Adipose tissue (tissue), 3 donors: ENCODE results near the gene PAQR7. TPM values are rescaled to one million over a fixed set of nuclear protein-coding genes. Genes with fewer than 3 reads are reported as not detected.

Experiments used
- H3K27ac ChIP-seq: one replicate; pipeline ENCODE4 v1.5.1; 2013; ENCODE audit warnings: low read depth, low read length
- WGBS, 3 donors: extraction: QIAGEN DNeasy Blood & Tissue Kit; methylation state at CpG; one replicate each; pipeline ENCODE4 v1.1.7; 2013; 5-methylcytosine and 5-hydroxymethylcytosine counted together
- polyA plus RNA-seq, 3 donors: library from polyadenylated mRNA; stranded (reverse); fragments of 200-250 nt; gene quantifications; one replicate each; pipeline ENCODE4 v1.2.3, GENCODE V29; 2013
- donor health status: healthy with polysubstance abuse.
- donor health status: Bipolar disorder and iron deficiency.
- donor health status: healthy.

PAQR7 gene
- polyA plus RNA-seq, 3 donors: 2.5 to 3.5 (median 2.9) TPM

DNA sequence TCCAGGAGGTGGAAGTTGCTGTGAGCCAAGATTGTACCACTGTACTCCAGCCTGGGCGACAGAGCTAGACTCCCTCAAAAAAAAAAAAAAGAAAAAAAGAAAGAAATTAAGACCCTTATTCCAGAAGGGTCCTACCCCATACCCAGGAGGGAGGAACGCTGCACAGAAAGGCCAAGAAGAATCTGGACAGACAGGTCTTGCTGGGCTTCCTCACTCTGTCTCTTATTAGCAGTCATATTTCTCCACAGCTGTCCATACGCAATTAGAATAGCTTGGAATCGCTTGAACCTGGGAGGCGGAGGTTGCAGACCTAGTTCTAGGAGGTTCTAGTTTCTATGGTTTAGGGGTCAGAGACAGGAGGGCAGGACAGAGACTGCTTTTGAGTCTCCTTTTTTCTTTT, 3.2 kb upstream of the PAQR7 start:
- 71 to 96% (median 94%) methylated on average over 5 of the region's 5 CpGs for WGBS, 3 donors
- no peak overlapping the region for H3K27ac ChIP-seq

DNA sequence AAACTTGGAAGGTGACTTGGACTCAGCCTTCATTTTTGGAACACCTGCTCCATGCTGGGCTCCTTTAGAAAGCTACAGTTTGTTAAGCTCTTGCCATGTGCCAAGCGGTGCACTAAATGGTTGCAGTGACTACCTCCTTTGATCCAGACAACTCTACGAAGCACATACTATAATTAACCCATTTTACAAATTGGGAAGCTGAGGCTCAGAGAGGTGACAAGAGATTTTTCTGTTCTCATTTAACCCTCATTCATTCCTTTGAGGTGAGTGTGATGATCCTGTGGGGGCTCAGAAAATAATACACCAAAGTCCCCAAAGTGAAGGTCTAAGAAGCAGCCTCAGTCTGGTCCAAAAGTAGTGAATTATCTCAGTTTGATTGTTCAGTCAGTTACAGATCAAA, 1.6 kb upstream of the PAQR7 start:
- no peak overlapping the region for H3K27ac ChIP-seq
- 92 to 98% (median 95%) methylated on average over 2 of the region's 2 CpGs for WGBS, 3 donors

DNA sequence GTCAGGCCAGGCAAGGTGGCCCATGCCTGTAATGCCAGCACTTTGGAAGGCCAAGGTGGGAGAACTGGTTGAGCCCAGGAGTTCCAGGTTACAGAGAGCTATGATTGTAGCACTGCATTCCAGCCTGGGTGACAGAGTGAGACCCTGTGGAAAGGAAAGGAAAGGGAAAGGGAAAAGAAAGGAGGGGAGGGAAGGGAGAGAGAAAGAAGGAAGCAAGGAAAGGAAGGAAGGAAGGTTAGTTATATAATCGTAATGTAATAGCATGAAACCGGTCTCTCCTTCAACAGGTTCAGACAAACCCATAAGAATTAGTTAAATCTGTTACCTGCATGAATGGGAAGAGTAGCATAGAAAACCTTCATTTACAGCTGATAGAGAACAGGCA, 1.2 kb upstream of the PAQR7 start:
- WGBS, 3 donors: 28 to 76% (median 45%) methylated on average over 2 of the region's 2 CpGs

DNA sequence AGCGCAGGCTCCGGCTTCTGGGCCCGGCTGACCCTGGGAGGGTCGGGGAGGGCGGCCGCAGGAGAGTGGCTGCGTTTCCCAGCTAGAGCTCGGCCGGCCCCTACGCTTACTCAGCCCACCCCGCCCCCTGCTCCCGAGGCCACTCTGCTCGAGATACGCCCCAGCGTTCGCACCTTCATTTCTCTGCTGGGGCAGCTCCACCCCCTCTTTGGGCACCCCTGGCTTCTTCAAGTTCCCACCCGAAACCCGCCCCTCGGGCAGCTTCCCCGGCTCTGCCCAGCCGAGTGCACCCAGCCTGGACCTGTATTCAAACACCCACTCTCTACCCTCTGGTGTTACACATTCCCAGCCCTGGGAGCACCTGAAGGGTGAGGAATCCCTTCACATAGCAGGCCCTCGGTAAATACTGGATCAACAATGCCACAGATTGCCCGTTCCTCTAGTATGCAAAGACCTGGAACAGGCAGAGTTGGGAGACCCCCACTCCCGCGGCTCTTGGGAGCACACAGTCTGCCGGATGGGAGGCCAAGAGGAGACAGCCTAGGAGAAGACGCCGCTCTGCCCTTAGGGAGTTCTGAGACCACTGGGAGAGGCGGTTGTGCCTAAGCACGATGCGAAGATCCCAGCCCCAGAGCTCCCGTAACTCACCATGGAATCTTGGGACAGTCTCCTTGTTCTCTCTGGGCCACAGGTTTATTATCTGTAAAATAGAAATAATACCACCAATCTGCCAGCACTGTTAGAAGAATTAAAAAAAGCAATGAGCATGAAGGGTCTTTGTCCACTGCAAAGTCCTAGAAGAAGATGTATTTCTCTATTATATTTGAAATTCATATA, 566 bp upstream of the PAQR7 start:
- no peak overlapping the region for H3K27ac ChIP-seq
- 29 to 34% (median 31%) methylated on average over 26 to 32 of the region's 32 CpGs for WGBS, 3 donors

More for the DNA sequence above, 1.2 kb upstream of the PAQR7 start:
- no peak overlapping the region for H3K27ac ChIP-seq

DNA sequence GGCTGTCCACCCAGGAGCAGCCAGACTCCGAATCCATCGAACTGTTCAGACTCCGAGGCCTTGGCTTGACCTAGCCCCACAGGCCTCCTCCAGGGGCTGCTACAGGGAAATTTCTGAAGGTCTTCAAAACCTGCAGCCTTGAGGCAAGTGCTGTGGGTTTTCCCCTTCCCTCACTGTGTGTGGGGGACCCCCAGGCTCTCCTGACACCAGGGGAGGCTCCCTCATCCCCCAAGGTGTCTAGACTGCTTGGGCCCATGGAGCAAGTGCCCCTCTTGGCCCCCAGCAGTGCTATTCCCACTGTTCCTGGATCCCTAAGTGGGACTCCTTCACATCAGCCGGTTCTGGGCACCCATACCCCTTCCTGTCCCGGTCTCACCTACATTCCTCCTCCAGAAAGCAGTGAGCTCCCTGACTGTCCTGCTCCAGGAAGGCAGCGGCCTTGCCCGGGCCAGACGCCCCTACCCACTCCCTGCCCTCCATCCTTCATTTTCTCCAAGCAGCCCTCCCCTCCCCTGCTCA, 814 bp downstream of the PAQR7 start:
- 28 to 37% (median 36%) methylated on average over 7 to 8 of the region's 8 CpGs for WGBS, 3 donors

DNA sequence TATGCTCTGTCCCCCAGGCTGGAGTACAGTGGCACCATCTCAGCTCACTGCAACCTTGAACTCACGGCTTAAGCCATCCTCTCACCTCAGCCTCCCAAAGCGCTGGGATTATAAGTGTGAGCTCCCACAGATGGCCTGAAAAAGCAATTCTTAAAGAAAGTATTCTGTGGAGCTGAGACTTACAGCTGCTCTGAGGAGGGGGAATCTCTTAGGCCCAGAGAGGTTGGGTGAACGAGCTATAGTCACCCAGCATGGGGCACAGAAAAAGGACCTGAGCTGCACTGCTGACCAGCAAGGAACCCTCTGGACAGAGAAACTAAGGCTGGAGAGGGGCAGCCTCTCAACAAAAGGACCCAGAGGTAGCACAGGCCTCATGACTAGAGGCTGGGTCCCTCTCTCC, 1.3 kb downstream of the PAQR7 start:
- H3K27ac ChIP-seq: no peak overlapping the region
- 92 to 98% (median 93%) methylated on average over 3 of the region's 3 CpGs for WGBS, 3 donors

More for the DNA sequence above, 814 bp downstream of the PAQR7 start:
- no peak overlapping the region for H3K27ac ChIP-seq

GRCh38 chr1:25873120-25873519, 2.4 kb downstream of the PAQR7 start:
- WGBS, 3 donors: 51 to 73% (median 70%) methylated on average over 3 of the region's 3 CpGs
- no peak overlapping the region for H3K27ac ChIP-seq

GRCh38 chr1:25872713-25873112, 2.8 kb downstream of the PAQR7 start:
- 52 to 62% (median 54%) methylated on average over 2 of the region's 2 CpGs for WGBS, 3 donors

GRCh38 chr1:25871704-25872494, 3.6 kb downstream of the PAQR7 start:
- 29 to 79% (median 76%) methylated on average over 9 of the region's 9 CpGs for WGBS, 3 donors
- H3K27ac ChIP-seq: no peak overlapping the region

More at GRCh38 chr1:25872713-25873112, 2.8 kb downstream of the PAQR7 start:
- H3K27ac ChIP-seq: no peak overlapping the region

GRCh38 chr1:25871086-25871703, 4.3 kb downstream of the PAQR7 start:
- H3K27ac ChIP-seq: no peak overlapping the region
- WGBS, 3 donors: 6 to 14% (median 11%) methylated on average over 5 of the region's 5 CpGs

- WGBS, 3 donors: 37 to 86% (median 77%) methylated on average over 1 of the region's 1 CpG
These were observed 4.9 kb downstream of the PAQR7 start for GRCh38 chr1:25870614-25871013.

DNA sequence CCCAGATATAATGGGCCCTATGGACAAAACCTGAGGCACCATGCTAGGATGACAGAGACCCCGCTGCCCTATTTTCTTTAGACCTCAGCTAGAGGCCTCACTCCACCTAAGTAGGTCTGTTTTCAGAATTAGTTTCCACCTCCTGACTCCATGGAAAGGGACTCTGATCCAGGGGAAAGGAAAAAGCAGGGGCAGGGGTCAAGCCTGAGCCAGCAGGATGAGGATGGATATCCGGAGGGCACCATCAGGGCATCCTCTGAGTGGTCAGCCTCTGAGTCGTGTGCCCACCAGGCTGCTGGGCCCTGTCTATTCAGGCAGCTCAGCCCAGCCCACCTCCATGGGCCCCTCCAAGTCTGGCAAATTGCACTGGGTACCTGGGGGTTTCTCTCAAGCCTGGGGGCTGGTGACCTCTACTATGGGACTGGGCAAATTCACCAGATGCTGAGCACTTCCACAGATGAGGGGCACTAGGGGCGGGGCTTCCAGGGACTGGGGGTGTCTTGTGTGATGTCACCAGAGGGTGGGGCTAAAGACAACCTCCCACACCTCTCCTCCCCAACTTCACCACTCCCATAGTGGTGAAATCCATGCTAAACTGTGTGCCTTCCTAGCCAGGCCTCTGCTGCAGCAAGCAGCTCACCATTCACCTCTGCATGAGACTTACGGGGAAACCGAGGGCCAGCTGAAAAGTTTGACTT, 5.5 kb downstream of the PAQR7 start:
- WGBS, 3 donors: 66 to 92% (median 76%) methylated on average over 6 of the region's 6 CpGs
- no peak overlapping the region for H3K27ac ChIP-seq

More at GRCh38 chr1:25870614-25871013, 4.9 kb downstream of the PAQR7 start:
- H3K27ac ChIP-seq: no peak overlapping the region

DNA sequence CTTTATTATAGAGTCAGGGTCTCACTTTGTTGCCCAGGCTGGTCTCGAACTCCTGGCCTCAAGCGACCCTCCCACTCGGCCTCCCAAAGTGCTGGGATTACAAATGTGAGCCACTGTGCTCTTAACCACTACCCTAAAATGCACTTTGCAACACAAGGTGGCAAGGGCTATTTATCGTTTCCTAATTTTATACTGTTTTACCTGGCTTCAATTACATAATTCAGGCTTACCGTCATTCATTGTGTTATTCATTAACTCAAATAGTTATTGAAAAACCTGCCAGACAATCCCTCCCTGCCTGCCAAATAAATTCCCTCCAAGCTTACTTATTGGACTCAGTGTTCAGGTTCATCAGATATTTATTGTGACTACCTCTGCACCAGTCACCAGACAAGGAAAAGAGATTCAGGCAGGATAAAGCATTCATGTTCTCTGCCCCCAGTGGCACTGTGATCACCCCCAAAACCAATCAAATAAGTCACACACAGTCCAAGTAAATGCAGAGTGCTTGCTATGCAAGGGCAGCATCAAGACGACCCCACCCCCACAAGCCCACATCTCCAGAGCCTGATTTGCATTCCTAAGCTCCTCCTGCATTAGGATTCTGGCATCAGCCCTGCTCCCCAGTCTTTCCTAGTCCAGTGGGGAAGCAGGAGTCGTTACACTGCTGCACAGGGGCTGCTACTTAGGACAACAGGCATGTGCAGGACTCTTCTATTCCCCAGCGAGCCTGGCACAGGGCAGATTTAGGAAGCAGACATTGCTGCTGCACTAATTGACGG, 8.1 kb downstream of the PAQR7 start:
- no peak overlapping the region for H3K27ac ChIP-seq
- 30 to 79% (median 77%) methylated on average over 9 of the region's 9 CpGs for WGBS, 3 donors

GRCh38 chr1:25866288-25866687, 9.2 kb downstream of the PAQR7 start:
- 47 to 90% (median 86%) methylated on average over 1 of the region's 1 CpG for WGBS, 3 donors
- H3K27ac ChIP-seq: no peak overlapping the region

DNA sequence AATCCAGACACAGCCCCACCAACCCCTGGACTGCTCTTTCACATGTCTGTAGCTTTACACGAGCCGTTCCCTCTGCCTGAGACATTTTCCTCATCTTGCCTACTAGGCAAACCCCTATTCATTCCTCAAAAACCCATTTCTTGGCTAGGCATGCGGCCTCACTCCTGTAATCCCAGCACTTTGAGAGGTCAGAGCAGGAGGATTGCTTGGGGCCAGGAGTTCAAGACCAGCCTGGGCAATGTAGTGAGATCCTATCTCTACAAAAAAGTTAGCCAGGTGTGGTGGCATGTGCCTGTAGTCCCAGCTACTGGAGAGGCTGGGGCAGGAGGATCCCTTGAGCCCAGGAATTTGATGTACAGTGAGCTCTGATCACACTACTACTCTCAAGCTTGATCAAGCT, 11.1 kb downstream of the PAQR7 start:
- 84 to 93% (median 89%) methylated on average over 3 of the region's 3 CpGs for WGBS, 3 donors
- H3K27ac ChIP-seq: no peak overlapping the region

- WGBS, 3 donors: 92 to 95% (median 94%) methylated on average over 25 of the region's 25 CpGs
- no peak overlapping the region for H3K27ac ChIP-seq
These were observed 11.8 kb downstream of the PAQR7 start for GRCh38 chr1:25863486-25864262.
